Suppressor macrophage treated with lipopolysaccharide for 4 hours (primary cell): ENCODE data around the gene DCTN5.
"Not testable (repeated sequence)": the region's sequence is repeated elsewhere in the genome, so short reads cannot be mapped to it uniquely, and the experiment has no call there.

Experiments
- DNase-seq: peaks from one replicate; pipeline ENCODE4 v3.0.0-alpha.2; 2020

DCTN5 gene

DNA sequence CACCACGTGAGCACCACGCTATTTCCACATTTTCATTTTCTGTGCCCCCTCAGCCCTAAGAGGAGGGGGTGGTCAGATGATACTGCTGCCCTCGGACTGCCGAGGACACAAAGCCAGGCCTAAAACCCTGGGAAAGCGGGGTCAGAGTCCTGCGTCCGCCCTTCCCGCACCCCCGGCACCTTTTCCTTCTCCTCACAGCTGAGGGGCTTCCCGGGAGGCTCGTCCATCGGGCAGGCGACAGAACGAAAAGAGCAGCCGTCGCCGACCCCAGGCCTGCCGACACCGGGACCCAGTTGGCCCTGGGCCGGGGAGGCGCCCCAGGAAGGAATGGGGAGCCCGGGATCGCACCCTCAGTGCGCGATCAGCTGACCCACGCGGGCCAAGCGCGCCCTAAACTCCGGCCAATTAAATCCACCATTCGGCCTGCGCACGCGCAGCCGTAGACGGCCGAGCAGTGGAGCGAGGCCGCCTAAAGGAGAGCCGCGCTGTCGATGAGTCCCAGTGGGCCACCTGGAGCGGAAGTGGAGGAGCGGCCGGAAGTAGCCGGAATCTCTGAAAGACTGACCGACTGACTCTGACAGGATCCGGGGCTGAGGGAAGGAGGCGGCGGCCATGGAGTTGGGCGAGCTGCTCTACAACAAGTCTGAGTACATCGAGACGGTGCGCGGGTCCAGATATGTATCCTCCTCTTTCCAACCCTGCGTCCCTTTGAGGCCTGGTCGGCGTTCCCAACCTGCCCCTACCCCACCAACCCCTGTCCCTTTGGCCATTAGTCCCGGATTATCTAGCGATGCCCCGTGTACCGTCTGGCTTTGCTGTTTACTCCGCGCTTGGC, at the start of gene DCTN5, which contains the start of gene PALB2:
DCTN5 (plus strand) TSS at position 536 of the 835 bp plus-strand sequence; CDS start at position 613, 77 bp downstream.
PALB2 (minus strand) TSS at position 380 of the 835 bp plus-strand sequence; CDS start at position 227, 153 bp downstream.
- DNase-seq = peak; percentile 97

DNA sequence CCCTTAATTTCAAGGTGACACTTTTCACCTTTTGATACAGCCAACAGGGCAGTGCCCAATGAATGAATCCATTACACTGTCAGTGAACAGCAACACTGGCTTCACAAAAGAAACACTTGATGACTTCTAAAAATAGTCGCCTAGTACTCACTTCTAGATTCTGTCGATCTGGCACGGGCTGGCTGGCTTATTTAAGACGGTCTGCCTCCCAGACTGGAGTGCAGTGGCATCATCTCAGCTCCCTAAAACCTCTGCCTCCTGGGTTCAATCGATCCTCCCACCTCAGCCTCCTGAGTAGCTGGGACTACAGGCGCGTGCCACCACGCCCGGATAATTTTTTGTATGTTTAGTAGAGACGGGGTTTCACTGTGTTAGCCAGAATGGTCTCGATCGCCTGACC, 47.1 kb upstream of the DCTN5 start:
- DNase-seq = no peak

DNA sequence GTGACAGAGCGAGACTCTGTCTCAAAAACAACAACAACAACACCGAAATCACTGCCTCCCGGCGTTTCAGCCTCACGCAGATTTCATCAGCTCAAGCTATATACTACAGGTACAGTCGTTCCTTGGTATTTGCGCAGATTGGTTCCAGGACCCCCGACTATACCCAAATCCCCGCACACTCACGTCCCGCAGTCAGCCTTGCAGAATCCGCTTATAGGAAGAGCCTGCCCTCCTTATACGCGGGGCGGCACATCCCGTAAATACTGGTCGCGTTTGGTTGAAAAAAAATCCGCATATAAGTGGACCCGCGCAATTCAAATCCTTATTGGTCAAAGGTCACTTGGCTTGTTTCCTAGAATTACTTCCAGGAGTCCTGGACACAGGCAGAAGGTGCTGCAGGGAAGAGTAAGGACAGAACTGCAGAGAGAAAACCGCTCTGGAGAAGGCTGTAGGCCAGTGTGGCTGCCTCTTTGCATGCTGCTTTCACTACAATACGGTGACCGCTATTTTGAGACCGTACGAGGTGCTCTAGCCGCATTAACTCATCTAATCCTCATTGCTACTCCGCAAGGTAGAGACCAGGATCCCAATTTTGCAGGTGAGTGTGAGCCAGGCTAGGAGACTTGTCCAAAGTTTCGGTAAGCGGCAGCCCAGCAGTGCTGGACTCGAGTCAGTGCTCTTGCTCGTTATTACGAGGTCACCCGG, 45.9 kb upstream of the DCTN5 start:
- no peak for DNase-seq

DNA sequence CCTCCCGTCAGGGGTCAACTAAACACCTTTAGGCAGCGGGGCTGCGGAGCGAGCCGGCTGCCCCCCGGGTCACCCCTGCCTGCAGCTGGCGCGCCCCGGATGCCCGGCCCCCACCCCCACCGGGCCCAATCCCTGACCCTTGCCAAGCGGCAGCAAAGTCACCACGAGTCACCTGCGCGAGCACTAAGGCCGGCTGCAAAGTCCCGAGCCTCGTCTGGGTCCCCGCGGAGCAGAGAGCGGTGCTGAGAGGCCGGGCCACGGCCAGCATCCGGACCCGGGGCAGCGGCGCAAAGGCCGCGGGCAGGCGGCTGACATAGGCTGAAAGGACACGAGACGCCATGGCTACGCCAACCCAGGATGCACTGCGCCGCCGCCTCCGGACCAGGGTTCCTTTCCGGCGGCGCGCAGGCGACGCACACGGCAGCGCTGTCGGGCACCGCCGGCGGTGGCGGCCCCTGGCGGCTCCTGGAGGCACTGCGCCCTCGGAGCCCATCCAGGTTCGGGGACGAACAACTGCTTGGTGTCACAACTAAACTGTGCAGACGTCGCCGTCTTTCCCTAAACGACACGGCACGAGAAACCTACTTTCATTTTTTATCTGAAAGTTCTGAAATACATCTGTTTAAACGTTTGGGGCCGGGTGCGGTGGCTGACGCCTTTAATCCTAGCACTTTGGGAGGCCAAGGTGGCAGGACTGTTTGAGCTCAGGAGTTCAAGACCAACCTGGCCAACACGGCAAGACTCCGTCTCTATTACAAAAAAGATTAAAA, 45.1 kb upstream of the DCTN5 start, which contains the start of gene NDUFAB1:
NDUFAB1 (minus strand) TSS at position 366 of the 770 bp plus-strand sequence; CDS start at position 340, 26 bp downstream.
- DNase-seq = peak; percentile 96

DNA sequence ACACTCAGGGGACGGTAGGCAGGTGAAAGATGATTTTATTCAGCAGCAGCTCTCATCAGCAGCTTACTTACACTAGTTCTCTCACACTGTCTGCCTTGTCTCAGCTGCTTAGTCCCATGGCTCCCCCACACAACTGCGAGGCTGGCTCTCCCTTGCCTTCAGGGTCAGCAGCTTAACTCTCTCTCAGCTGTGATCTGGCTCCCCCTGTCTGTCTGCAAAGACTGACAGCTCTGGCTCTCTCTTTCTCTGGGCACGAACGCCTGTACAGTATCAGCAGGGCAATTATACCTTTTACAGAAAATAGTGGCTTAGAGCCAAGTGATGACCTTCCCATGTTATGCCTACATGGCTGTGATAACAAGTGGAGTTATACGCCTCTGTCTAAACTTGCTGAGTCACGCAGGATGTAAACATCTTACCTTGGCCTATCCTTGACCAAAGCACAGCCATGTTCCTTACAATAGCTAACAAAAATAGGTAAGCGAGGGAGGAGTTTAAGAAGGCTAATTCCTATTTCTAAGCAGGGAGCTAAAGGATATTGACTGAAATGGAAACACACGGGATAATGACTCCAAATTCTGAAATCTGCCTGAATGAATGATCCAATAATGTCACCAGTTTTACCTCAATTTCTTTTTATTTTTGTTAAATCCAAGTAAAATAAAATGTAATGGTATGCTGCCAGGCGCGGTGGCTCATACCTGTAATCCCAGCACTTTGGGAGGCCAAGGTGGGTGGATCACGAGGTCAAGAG, 44.1 kb upstream of the DCTN5 start:
- DNase-seq = no peak

DNA sequence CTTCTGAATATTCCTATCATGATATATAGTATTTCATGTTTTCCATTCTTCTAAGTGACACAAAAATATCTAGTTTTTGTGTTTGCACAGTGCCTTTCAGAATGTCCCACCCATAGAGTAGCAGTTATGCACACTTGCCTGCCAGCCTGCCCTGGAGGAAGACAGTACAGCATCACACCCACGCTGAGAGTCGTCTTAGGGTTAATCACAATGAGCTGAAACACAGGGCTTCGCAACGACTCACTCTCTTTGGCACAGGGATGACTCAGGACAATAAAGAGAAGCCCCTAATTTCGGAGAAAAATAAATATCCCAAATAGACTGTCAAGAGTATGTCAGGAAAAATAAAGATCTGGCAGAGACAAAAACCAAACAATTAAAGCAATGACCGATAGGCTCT, 33.5 kb upstream of the DCTN5 start:
- peak; percentile 22 for DNase-seq

DNA sequence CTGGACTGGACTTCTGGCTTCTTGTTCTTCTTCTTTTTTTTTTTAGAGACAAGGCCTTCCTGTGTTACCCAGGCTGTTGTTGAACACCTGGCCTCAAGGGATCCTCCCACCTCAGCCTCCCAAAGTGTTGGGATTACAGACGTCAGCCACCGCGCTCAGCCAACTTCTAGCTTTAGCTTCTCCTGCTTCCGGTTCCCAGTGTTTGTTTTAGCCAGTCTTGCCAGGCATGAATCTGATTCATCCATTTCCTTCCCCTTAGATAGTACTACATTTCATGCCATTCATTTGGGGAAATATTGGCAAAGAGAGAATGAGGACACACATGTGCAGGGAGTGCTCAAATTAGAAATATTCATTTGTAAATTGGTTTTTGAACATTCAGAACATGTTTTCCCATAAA, 33.1 kb upstream of the DCTN5 start:
- peak; percentile 46 for DNase-seq

DNA sequence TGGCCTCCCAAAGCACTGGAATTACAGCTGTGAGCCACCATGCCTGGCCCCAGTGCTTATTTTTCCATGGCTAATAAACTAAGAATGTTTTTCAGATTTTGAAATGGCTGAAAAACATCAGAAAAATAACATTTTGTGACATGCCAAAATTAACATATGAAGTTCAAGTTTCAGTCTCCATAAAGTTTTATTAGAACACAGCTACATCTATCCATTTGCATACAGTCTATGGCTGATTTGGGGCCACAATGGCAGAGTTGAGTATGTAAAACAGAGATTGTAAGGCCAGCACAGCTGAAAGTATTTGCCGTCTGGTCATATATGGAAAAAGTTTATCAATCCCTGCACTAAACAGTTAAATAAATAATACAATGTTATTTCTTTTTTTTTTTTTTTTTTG, 31.3 kb upstream of the DCTN5 start:
- no peak for DNase-seq

DNA sequence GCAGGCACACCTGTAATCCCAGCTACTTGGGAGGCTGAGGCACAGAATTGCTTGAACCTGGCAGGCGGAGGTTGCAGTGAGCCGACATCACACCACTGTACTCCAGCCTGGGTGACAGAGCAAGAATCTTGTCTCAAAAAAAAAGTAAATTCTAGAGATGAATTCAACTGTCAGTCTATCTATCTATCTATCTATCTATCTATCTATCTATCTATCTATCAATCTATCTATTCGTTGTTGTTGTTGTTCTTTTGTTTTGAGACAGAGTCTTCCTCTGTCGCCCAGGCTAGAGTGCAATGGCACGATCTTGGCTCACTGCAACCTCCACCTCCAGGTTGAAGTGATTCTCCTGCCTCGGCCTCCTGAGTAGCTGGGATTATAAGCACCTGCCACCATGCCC, 30.4 kb upstream of the DCTN5 start:
- not testable (repeated sequence) for DNase-seq

DNA sequence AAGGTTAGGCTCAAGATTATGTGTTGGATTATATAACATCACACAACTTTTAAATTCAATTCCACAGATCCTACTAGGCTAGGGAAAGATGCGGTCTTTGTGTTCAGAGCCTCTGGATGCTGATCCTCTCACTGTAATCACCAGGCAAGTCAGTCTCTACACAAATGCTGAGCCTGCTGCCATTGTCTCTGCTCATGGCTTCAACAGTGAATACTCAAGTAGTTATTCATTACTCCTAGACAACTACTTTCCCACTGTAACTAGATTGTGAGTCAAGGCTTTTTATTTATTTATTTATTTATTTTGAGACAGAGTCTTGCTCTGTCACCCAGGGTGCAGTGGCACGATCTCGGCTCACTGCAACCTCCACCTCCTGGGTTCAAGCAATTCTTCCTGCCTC, 29.3 kb upstream of the DCTN5 start:
- DNase-seq = no peak

DNA sequence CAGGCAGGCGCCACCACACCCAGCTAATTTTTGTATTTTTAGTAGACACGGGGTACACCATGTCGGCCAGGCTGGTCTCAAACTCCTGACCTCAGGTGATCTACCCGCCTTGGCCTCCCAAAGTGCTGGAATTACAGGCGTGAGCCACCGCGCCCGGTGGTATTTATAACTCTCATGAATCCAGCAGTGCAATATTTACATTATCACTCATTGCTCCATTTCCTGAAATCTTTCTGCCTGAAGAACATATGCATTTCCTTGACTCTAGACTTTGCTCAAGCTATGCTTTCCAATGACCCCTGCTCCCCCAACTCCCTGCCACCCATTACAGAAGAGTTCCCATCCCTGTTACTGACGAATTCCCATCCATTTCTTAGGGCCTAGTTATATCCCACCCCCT, 25.5 kb upstream of the DCTN5 start:
- DNase-seq = no peak

DNA sequence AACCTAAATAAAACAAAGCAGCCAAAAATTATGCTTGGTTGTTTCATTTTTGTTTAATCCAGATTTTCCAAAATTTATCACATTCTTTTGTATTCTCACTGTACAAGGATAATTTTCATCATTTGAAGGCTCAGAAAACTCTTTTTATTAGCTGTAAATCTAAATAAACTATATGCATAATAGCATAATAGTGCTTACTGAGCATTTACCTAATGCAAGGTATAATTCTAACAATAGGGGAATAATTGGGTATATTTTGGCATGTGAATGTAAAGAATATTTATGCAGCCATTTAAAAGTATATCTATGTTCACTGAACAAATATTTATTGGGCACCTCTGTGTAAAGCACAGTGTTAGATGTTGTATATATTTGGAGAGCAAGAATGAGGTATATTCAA, 17.2 kb upstream of the DCTN5 start:
- DNase-seq = no peak

DNA sequence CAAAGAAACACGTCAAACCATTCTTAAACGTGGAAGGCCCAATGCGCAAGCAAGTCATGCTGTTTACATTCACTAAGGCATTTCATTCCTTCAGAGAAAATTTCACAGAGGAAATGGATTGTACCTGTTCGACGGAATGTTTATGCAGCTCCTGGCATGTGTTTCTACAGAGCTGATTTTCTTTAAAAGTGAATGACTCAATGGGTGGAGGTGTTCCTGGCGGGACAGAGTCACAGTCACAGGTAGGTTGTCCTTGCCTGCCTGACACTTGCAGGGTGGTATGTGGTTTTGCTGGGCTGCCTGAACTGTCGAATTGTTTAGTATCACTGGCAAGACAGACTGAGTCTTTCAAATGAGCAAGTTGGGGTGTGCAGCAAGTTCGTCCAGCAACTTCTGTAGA, 11.8 kb upstream of the DCTN5 start:
- DNase-seq = no peak

DNA sequence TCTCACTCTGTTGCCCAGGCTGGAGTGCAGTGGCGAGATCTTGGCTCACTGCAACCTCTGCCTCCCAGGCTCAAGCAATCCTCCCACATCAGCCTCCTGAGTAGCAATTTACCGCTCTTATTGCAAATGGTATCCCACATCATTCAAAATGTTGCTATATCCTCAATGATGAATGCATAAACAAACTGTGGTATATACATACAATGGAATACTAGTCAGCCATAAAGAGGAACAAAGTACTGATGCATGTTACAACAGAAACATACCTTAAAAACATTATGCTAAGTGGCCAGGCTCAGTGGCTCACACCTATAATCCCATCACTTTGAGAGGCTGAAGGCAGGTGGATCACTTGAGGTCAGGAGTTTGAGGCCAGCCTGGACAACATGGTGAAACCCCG, 9.4 kb upstream of the DCTN5 start:
- DNase-seq = not testable (repeated sequence)

DNA sequence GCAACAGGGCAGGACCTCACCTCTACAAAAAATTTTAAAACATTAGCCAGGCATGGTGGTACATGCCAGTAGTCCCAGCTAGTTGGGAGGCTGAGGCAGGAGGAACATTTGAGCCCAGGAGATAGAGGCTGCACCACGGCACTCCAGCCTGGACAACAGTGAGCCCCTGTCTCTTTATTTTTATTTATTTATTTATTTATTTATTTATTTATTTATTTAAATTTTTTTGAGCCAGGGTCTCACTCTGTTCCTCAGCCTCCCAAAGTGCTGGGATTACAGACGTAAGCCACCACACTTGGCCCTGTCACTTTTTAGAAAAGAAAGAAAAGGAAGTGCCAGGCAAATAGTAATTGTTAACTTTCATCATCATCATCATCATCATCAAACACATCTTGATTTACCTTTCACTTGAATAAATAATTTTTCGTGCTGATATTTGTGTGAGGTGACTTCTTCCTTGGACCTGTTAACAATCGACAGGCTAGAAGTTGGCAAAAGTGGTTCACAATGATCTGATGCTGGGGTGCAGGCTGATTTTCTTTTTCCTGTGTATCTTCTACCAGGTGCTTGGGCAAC, 6.7 kb upstream of the DCTN5 start:
- DNase-seq = no peak

DNA sequence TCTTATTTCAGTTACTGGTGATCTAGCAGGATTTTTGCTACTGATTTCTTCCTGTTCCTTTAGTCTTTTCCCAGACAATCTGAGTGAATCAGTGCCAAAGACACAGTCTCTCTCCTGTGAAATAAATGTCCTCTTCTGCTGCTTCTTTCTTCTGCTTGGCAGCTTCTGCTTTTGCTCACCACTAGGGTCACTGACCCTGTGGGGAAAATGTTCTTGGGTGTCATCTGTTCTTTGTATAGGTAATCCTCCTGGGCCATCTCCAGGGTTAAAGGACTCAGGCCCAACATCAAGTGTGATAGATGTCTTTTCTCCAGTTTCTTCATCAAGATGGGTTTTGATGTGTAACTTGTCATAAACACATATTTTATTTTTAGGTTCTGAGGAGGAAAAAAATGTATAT, 5.3 kb upstream of the DCTN5 start:
- no peak for DNase-seq

DNA sequence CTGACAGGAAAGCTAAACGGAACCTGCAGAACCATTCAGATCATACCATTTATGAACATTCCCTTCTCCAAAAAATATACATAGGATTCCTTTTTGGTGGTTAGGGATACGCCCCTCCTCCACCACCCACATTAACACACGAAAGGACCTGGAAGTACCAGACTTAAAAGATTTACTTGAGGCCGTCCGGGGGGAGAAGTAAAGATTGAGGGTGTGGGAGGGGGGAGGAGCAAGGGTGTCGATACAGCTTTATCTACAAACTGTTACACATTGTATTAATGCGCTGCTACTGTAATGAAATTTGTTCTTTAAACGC, 693 bp upstream of the DCTN5 start:
- DNase-seq = no peak

DNA sequence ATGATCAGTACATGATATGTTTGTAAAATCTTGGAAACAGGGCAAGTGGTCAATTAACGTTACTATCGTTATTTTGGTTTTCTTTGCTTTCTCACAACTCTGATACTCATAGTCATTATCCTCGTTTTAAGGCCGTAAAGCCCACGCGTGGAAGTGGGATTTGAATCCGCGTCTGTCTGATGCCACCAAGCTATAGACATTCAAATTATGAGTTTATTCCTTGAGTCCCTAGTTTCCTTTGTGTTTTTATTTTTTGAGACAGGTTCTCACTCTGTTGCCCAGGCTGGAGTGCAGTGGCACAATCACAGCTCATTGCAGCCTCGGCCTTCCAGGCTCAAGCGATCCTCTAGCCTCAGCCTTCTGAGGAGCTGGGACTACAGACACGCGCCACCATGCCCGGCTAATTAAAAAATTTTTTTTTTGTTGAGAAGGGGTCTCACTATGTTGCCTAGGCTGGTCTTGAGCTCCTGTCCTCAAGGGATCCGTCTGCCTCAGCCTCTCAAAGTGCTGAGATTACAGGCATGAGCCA, 1.0 kb downstream of the DCTN5 start:
- no peak for DNase-seq

DNA sequence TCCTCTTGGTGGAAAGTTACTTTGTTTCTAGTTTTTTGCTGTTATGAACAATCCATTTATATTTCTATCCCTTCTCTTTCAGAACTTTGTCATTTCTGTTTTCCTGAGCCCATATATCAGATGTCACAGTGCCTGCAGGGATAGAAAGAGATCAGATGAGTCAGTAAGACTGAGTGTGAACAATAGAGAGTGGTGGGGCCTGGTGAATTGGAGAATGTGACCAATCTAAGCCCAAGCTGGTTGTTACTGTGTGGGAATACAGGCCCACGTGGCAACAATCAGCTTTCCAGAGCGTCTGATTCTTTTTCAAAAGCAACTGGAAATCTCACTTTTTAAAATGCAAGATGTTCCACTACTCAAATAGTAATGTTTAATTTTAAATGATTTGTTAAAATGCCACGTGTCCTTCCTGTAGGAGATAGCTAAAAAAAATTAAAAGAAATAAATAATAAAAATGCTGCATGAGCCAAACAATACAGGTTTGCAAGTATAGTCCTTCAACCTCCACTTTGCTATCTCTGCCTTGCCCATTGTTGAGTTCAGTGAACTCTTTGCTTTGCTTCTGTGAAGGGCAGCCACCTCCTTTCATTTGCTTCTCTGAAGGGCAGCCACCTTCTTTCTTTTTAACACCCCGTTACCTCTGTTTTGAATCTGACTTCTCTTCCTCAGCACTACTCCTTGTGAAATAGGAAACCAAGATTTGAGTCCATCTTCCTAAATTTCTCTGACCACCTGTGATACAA, 9.6 kb downstream of the DCTN5 start:
- DNase-seq = no peak

DNA sequence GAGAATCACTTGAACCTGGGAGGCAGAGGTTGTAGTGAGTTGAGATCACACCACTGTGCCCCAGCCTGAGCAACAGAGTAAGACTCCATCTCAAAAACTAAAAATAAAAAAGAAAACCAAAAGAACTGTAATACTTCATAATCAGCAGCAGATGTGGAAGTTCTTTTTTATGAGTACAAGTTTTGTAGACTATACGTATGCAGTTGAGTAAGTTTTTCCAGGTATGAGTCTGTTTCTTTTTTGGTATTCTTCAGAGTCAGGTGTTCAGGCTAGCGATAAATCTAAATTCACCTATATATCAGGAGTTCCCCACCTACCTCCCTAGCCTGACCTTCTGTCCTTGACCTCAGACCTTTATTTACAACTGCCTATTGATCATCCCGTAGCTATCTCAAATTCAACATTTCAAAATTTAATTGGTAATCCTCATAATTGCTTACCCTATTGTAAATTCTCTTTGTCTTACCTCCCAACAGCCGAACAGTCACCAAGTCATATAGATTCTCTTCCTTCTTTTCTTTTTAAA, 10.7 kb downstream of the DCTN5 start:
- no peak for DNase-seq

DNA sequence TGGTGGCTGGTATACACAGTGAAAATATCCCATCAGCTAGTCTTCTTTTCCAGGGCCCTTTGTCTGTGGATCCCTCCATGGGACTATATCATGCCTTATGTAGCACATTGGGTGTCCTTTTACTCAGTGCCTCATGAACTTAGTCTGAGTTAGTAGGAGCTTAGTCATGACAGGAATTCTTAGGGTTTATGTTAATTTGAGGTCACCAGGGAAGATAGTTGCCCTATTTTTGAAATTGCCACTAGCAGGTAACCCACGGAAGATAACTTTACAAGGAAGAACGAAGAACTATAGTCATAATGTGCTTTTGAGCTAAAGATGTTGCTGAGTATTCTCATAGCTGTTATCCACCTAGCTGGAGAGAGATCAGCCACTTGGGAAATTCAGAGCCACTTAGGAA, 22.7 kb downstream of the DCTN5 start:
- no peak for DNase-seq
